A204.1 (cell line): ENCODE measurements around the gene KCNK13.

ENCODE experiments used
- FAIRE-seq: peaks from 2 replicates; lab custom pipeline; 2012; peaks lifted over from hg19 to GRCh38; lab: Jason Lieb, UNC

KCNK13 gene

GRCh38 chr14:90132821-90133570, 71.2 kb downstream of the KCNK13 start:
- FAIRE-seq, result no peak

GRCh38 chr14:90136904-90137303, 75.1 kb downstream of the KCNK13 start:
- no peak for FAIRE-seq

GRCh38 chr14:90137807-90138206, 76.0 kb downstream of the KCNK13 start:
- no peak for FAIRE-seq

GRCh38 chr14:90139199-90139598, 77.4 kb downstream of the KCNK13 start:
- FAIRE-seq, result no peak

- FAIRE-seq, result no peak
Observed at GRCh38 chr14:90140298-90140955, 78.6 kb downstream of the KCNK13 start.

GRCh38 chr14:90140956-90141316, 79.1 kb downstream of the KCNK13 start:
- no peak for FAIRE-seq

- FAIRE-seq, result no peak
Observed at GRCh38 chr14:90153429-90153828, 91.6 kb downstream of the KCNK13 start.

GRCh38 chr14:90154110-90154509, 92.3 kb downstream of the KCNK13 start:
- FAIRE-seq, result no peak

GRCh38 chr14:90159146-90159545, 97.4 kb downstream of the KCNK13 start:
- no peak for FAIRE-seq

- FAIRE-seq, result no peak
Observed at GRCh38 chr14:90159688-90160087, 97.9 kb downstream of the KCNK13 start.

GRCh38 chr14:90161129-90161528, 99.3 kb downstream of the KCNK13 start:
- no peak for FAIRE-seq

- no peak for FAIRE-seq
Observed at GRCh38 chr14:90168425-90169105, 106.8 kb downstream of the KCNK13 start.

GRCh38 chr14:90175631-90176030, 113.8 kb downstream of the KCNK13 start:
- FAIRE-seq, result no peak

GRCh38 chr14:90177539-90178189, 115.9 kb downstream of the KCNK13 start:
- FAIRE-seq, result no peak

GRCh38 chr14:90179357-90179756, 117.6 kb downstream of the KCNK13 start:
- FAIRE-seq, result no peak

- FAIRE-seq, result no peak
Observed at GRCh38 chr14:90179809-90180779, 118.3 kb downstream of the KCNK13 start.

- no peak for FAIRE-seq
Observed at GRCh38 chr14:90184094-90184493, 122.3 kb downstream of the KCNK13 start.

GRCh38 chr14:90184571-90185266, 122.9 kb downstream of the KCNK13 start:
- no peak for FAIRE-seq

GRCh38 chr14:90188588-90188987, 126.8 kb downstream of the KCNK13 start:
- FAIRE-seq, result no peak

- FAIRE-seq, result no peak
Observed at GRCh38 chr14:90191154-90191553, 129.4 kb downstream of the KCNK13 start.

- FAIRE-seq, result no peak
Observed at GRCh38 chr14:90191585-90191984, 129.8 kb downstream of the KCNK13 start.
